HG03558 (cell line): ENCODE measurements around the gene DNAJC4.

Experiments
- ATAC-seq: cut with Tn5 transposase; IDR thresholded peaks from one replicate; pipeline ENCODE4 v1.9.1; 2021; ENCODE audit warnings: moderate number of reproducible peaks; ENCODE audit not compliant: unreplicated experiment; ENCODE audit errors: extremely low read depth

DNAJC4 gene, protein sequence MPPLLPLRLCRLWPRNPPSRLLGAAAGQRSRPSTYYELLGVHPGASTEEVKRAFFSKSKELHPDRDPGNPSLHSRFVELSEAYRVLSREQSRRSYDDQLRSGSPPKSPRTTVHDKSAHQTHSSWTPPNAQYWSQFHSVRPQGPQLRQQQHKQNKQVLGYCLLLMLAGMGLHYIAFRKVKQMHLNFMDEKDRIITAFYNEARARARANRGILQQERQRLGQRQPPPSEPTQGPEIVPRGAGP

DNA sequence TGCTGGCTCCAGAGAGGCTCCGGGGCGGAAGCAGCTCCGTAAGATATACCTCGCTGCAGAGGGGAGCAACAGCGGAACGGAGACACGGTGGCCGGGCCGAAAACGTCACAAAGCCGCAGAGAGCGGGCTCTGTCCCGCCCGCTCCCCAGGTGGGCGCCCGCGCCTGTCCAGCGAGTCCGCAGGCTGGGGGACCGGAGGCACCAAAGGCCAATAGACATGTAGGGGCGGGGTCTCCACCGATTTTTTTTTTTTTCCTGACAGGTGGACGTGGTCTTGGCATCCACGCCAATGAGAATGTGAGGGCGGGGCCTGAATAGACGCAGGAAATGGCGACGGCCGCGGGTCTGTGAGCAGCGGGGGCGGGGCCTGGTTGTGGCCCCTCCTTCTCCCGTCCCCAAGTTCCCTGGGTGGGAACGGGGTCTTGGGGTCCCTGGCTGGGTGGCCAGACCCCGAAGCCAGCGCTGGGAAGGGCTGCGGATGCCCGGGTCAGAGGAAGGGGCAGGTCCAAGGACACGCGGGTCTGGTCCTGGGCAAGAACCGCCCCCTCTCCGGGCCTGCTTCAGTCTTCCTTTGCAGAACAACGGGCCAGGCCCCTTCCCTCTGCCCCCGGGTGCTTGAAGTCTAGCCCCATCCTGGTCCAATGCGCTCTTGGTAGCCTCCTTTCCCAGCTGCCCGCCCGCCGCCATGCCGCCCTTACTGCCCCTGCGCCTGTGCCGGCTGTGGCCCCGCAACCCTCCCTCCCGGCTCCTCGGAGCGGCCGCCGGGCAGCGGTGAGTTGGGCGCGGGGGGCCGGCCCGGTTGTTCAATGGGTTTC lies at the start of gene DNAJC4:
Gene DNAJC4, plus strand, starts transcription at position 378 of the 814 bp plus-strand sequence. Its CDS starts 307 bp downstream, at position 685.
- ATAC-seq = no peak

DNA sequence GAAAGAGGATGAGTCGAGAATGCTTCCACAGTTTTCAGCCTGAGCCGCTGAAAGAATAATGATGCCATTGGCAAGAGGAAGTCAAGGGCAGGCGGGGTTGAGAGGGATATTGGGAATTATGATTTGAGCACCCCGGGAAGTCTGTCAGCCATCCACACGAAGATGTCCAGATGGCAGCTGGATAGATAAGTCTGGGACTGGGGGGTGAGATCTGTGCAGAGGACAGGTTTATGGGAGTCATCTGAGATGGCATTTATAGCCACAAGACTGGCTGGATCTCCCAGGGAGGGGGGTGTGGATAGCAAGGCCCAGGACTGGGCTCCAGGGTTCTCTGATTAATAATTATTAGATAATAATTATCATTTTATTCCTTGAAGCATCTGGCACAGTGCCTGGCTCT lies 49.5 kb upstream of the DNAJC4 start:
- no peak for ATAC-seq

- ATAC-seq = no peak
Observed at GRCh38 chr11:64181506-64182411, 48.6 kb upstream of the DNAJC4 start.

DNA sequence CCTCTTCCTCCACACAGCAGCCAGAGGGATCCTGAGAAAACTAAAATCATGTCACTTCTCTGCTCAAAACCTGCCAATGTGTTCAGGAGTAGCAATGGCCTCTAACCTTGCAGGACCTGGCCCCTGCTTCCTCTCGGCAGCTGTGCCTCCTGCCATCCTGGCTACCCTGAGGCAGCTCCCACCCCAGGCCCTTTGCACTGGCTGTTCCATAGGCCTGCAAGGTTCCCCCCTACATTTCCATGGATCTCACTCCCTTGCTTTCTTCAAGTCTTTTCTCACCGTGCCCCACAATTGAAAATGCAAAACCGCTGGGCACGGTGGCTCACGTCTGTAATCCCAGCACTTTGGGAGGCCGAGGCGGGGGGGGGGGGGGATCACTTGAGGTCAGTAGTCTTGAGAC lies 46.5 kb upstream of the DNAJC4 start:
- no peak for ATAC-seq

DNA sequence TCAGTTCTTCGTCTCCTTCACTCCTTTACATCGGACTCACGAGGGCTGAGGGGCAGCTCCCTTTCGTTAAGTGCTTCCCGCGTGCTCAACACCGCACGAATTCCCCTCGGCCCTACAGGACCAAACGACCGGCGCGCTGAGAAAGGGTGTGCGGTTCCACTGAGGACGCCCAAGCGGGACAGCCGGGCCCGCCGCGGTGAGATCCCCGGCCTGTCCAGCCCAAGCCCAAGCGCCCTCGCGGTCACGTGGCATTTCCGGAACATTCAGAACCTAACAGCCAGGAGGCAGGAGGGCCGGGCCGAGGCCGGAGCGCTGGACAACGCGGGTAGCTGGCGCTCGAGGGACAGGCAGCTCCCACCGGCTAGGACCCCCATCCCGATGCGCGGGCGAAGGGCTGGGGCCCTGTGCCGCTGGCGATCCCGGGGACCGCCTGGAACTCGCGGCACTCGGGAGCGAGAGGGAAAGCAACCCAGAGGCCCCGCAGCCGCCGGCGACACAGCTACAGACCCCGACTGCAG lies 45.1 kb upstream of the DNAJC4 start:
- ATAC-seq = no peak

DNA sequence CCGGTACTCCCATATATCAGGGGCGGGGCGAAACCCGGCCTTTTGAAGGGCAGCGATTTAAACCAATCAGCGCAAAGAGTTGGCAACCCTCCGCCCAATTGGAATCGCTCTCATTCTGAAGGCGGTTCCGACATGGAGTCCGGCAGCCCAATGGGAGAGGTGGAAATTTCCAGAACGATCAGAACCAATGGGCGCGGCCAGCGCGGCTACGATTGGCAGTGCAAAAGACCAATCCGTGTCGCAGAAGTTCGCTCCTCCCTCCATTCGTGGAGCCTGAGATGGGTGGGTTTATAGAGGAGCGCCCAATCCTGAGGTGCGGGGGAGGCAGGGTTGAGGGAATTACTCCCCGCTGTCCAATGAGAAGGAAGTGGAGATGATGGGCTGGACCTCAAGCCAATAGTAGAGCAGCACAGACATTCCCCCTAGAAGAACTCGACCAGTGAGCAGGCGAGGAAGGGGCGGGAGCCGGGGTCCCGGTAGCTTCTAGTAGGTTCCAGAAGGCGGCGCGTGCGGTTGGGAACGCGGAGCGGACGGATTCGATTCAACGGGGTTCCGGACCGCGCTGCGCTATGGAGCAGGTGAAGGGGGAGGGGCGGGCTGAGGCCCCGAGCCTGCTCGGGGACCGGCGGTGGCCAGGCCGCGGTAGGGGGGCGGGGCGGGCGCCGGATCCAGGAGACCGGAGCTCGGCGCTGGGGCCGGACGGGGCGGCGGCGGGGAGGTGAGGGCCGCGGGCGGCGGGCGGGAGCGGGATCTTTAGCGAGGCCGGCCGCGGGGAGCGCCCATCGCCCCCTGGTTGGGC lies 44.5 kb upstream of the DNAJC4 start, which contains the start of gene STIP1:
Gene STIP1, plus strand, starts transcription at position 479 of the 799 bp plus-strand sequence. Its CDS starts 91 bp downstream, at position 570.
- peak; percentile 70 for ATAC-seq

DNA sequence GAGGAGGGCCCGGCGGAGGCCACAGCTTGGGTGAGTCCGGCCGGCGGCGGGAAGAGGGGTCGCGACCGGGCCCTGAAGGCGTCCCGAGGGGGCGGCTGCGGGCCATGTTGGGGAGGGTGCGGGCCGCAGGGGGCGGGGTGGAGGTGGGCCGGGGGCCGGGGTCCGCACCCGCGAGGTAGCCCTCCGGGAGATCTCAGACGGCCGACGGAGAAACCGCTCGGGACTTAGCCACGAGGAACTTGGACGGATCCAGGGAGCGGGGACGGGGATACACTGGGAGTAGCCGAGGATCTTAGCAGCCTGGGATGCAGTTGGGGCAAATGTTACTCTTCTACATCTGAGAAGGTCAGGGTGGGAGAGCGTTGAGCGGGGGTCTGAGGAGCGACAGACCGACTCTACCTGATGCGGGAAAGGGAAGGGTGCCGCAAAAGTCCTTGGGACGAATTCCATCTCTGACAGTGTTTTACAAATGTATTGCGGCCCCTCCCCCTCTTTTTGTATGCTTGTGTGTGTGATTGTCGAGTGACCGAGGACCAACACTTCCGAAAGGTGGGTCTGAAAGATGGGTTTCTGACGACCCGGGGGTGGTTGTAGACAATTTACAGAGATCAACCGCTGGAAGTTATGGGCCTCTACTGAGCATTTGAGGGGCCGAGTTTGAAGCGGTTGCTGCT lies 43.7 kb upstream of the DNAJC4 start:
- ATAC-seq = no peak

DNA sequence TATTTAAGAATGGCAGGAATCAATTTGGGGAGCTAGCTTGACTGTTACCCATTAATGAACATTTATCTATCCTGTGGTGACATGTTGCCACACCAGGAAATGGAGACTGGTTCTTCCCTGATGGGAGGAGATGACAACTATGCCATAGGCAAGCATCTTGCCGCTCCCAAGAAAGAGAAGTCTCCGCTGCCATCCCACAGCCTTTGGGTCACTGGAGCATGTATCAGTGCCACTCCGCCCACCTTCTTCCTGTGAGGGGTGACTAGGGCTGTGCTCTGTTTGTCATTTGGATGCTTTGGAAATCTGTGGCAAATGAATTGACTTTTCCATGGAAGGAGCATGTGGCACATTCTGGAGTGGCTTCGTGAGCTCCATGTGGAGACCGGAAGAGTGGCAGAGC lies 37.9 kb upstream of the DNAJC4 start:
- no peak for ATAC-seq

- no peak for ATAC-seq
Observed at GRCh38 chr11:64196626-64197025, 33.7 kb upstream of the DNAJC4 start.

DNA sequence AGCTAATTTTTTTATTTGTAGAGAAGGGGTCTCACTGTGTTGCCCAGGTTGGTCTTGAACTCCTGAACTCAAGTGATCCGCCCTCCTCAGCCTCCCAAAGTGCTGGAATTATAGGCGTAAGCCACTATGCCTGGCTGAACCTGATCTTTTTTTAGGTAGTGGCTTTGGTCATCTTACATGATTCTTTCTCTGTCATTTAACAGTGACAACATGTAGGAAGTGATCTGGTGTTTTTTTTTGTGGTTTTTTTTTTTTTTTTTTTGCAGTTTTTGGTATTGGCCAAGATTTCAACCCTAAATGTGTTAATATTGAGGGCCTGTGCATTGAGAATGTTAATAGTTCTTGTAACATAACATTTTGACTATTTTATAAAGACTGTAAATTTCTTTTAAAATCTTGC lies 31.8 kb upstream of the DNAJC4 start:
- no peak for ATAC-seq

DNA sequence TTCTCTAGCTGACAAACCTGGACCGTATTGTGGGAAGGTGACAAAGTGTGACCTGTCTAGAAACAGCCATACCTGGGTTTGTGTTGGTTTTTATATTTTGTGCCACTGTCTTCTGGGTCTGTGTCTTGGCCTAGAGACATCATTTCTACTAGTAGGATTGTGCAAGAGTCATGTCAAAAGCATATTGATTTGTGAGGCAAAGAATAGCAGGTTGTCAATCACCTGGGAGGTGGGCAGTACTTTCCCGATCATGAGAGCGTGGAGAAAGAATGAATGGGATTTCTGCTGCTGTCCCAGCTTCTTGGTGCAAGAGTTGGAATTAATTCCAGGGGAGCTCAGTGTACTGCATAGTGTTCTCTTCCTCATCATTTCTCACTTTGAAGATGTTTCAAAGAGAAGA lies 28.8 kb upstream of the DNAJC4 start:
- ATAC-seq = no peak

GRCh38 chr11:64202992-64203391 lies 27.4 kb upstream of the DNAJC4 start:
- ATAC-seq = no peak

DNA sequence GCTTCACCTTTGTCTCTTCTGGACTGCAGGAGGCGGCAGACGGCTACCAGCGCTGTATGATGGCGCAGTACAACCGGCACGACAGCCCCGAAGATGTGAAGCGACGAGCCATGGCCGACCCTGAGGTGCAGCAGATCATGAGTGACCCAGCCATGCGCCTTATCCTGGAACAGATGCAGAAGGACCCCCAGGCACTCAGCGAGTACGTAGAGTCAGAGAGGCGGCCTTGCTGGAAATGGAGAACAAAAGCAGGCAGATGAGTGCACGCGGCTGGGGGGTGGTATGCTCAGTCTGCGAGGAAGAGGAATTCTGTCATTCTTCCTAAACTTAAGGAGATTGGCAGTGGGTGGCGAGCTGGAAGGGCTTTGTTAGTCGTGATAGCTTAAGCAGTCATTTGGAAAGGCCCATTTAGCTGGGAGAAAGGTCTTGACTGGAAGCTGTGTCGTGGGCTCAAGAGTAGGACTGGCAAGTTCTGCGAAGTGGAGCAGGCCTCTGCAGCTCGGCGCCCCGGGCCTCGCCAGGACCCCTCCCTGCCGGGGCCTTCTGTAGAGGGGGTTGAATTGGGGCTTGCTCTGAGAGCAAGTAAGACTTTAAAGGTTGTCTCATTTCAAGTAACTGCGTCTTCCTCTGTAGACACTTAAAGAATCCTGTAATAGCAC lies 26.8 kb upstream of the DNAJC4 start:
- ATAC-seq = no peak

DNA sequence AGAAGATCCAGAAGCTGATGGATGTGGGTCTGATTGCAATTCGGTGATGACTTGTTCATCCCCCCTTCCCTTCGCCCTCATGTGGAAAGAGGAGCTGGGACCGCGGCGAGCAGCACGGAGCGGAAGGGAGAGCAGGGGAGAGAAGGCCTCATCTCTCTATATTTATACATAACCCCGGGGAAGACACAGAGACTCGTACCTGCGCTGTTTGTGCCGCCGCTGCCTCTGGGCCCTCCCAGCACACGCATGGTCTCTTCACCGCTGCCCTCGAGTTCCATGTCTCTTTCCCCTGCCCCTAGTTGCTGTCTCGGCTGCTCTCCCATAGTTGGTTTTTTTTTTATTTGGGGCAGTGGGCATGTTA lies 26.3 kb upstream of the DNAJC4 start:
- ATAC-seq = no peak

- no peak for ATAC-seq
Observed at GRCh38 chr11:64204464-64204989, 25.8 kb upstream of the DNAJC4 start.

GRCh38 chr11:64206457-64207255 lies 23.7 kb upstream of the DNAJC4 start, which contains the start of gene FERMT3:
Gene FERMT3, plus strand, starts transcription at chr11:64206721. Its CDS starts 644 bp downstream, at chr11:64207365.
- ATAC-seq = no peak

GRCh38 chr11:64207256-64208085 lies 22.9 kb upstream of the DNAJC4 start:
- no peak for ATAC-seq
